HG02943 (cell line): ENCODE data around the gene LRBA.
"Not testable (repeated sequence)": the region's sequence is repeated elsewhere in the genome, so short reads cannot be mapped to it uniquely, and the experiment has no call there.

Source experiments
- ATAC-seq: cut with Tn5 transposase; IDR thresholded peaks from one replicate; pipeline ENCODE4 v1.9.1; 2021; ENCODE audit warnings: mild to moderate bottlenecking, low read depth, moderate library complexity; ENCODE audit not compliant: unreplicated experiment

The LRBA gene

DNA sequence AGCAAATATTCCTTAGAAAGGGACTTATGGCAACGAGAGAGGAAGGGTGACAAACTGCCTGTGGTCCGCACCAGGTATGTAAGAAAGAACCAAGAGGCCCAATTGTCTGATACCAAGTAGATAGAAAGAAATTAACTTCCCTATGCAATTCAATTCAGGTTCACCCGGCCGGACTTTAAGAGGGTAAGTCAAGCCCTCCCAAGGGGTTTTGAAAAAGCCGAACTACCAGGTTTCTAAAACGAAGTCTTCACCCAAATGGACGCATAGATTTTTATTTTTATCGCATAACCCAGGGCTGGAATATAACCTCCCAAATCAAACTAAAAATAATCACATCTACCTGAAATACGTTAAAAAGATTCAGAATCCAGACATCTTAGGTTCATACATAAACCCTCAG lies 434.8 kb downstream of the LRBA start:
- ATAC-seq = no peak

GRCh38 chr4:150579551-150580234 lies 435.4 kb downstream of the LRBA start:
- ATAC-seq = no peak

DNA sequence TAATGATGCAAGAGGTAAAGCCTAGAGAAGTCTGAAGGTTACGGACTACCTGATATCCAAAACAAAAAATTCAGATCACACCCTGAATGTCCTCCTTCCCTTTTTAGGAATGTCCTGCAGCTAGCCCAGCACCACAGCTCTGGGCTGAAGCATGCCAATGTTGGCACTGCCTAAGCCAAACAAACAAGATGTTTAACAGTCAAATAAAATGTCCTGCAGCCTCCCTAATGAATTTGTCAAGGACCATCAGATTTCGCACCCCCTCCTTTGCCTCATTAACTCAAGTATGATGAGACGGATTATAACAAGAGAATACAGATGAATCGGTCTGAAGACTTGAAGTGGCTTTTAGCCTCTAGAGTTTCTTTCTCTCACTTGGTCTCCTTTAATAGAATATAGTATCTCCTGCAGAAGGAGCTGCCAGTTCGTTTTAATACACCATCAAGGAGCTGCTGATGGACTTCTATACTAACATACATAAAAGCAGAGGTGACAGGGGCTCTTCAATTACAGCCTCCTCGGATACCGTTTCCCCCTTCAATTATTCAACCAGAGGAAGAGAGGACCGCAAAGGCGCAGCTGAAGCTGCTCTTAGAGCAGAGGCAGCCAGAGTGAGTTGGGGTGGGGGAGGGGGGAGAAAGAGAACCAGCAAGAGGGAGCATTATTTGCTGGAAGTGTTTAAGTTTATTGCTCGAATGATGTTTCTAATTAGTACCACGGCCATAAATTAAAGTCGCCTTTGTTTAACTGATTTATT lies 436.2 kb downstream of the LRBA start:
- ATAC-seq = no peak

GRCh38 chr4:150577796-150578195 lies 437.3 kb downstream of the LRBA start:
- no peak for ATAC-seq

- ATAC-seq = no peak
These were observed 440.4 kb downstream of the LRBA start for GRCh38 chr4:150574678-150575077.

DNA sequence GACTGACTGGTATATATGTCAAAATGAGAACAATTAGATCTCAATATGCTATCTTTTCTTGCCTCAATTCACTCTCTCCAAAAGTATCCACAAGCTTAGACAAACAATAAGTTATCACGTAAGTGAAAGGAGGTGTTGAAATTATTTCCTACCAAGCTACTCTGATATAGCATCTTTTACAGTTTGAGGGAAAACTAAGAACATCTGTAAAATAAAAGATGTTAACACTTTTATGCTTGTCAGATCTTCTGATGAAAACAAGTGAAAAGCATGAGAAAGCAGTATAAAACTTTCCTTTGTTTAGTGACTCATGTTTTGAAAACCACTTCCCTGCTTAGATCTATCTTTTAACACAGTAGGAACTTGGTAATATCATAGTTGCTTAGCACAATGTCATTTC lies 441.6 kb downstream of the LRBA start:
- no peak for ATAC-seq

DNA sequence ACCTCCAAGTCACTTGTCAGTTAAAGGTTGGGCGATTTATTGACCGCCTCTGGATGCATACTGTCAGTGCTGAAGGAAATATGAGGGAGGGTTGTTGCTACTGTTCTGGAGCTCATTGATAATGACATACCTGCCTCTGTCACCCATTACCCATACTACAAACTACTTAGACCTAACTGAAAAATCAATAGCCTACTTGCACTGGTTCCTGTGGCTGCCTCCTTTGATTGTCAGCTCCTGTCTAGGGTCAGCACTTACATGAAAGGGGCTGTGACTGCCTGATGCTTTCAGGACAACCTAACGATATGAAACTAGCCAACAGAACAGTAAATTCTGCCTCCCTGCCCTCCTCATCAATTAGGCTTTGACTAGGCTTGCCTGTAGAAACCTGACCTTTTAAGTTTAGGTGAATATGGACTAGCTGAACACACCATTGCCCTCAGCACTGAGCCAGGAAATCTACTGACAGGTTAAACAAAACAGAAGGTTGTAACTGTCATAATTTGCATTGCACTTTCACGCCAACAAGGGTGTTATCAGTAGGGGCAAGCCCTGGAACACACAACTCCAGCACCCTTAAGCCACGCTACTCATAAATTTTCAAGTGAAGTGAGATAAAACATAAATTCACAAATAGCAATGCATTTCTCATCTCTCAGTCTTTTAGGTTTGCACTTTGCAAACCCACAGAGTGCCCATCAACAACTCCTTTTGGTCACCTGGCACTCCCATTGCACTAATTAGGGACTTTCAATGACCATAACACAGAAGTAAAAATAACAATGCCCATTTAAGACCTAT lies 442.2 kb downstream of the LRBA start:
- ATAC-seq = no peak

GRCh38 chr4:150570862-150571261 lies 444.2 kb downstream of the LRBA start:
- no peak for ATAC-seq

DNA sequence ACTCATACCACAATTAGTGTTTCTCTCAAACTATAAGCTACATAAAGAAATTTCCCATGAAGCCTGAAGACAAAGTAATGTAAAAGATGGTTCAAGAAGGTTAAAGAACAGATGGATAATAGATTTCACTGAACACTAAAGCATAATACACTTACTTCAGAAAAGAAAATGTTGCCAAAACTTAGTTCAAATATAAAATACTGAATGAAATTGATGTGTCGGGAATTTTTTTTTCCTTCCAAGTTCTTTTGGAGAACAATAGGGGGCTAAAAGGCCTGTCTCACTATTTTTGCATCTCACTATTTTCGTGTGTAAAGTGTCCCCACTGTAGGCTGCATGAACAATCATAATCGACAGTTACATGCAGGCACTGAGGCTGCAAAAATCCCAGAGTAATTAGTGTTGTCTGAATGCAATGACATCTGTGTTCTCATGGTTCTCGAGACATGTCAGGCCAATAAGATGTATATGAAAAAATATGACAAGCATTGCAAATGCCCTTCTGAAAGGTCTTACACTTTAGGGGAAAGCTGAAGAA lies 445.0 kb downstream of the LRBA start:
- ATAC-seq = no peak

DNA sequence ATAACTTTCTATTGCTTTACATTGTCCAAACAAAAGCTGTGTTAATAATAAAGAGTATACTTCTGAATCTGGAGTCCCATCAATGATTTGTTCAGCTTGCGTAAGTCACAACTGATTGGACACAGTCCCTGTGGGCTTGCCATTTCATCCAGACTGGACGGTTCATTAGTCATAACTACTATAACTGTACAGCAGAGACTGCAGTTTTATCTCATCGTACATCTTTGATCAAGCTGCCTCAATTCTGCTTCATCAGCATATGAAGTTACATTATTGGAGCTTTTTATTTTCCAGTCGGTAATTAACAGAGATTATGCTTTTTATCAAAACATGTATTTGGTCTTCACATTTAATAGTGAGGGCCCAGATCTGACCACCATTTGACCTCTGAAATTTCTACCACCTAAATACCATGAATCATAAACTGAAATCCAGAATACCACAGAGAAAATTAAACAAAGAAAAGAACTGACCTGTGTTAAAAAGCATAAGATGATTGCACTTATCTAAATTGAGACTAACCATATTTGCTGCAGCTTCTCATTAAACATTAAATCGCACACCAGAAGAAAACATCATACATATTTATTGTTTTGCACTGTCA lies 445.6 kb downstream of the LRBA start:
- ATAC-seq = no peak

- no peak for ATAC-seq
These were observed 448.0 kb downstream of the LRBA start for GRCh38 chr4:150567070-150567469.

DNA sequence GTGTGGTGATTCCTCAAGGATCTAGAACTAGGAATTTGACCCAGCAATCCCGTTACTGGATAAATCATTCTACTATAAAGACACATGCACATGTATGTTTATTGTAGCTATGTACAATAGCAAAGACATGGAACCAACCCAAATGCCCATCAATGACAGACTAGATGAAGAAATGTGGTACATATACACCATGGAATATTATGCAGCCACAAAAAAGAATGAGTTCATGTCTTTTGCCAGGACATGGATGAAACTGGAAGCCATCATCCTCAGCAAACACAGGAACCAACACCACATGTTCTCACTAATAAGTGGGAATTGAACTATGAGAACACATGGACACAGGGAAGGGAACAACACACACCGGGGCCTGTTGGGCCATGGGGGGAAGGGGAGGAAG lies 450.1 kb downstream of the LRBA start:
- ATAC-seq = not testable (repeated sequence)

- no peak for ATAC-seq
These were observed 452.3 kb downstream of the LRBA start for GRCh38 chr4:150562751-150563150.

GRCh38 chr4:150562250-150562649 lies 452.8 kb downstream of the LRBA start:
- no peak for ATAC-seq

DNA sequence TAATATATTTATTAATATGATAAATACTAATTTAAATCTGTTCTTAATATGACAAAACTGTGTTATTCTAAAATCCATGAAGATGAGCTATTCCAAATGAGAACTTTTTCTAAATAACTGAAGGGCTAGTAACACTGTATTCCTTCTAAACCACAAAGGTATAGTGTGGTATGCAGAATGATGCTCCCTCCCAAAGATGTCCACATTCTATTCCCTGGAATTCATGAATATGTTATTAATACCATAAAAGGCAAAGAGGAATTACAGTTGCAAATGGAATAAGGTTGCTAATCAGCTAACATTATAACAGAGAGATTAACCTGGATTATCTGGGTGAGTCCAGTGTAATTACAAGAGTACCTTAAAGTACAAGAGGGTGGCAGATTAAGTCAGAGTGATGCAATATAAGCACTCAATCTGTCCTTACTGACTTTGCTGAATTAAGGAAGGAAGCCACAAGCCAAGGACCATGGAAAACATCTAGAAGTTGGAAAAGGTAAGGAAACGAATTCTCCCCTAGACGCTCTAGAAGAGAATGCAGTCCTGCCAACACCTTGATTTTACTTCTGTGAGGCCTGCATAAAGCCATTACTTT lies 453.8 kb downstream of the LRBA start:
- ATAC-seq = no peak

DNA sequence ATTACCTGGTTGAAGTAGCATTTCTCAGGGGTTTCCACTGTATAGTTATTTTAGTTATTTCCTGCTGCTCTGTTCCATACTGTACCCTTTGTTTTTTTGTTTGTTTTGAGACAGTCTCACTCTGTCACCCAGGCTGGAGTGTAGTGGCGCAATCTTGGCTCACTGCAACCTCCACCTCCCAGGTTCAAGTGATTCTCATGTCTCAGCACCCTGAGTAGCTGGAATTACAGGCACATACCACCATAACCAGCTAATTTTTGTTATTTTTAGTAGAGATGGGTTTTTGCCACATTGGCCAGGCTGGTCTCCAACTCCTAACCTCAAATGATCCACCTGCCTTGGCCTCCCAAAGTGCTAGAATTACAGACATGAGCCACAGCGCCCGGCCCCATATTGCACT lies 457.3 kb downstream of the LRBA start:
- not testable (repeated sequence) for ATAC-seq

GRCh38 chr4:150547154-150547838 lies 467.8 kb downstream of the LRBA start:
- no peak for ATAC-seq

DNA sequence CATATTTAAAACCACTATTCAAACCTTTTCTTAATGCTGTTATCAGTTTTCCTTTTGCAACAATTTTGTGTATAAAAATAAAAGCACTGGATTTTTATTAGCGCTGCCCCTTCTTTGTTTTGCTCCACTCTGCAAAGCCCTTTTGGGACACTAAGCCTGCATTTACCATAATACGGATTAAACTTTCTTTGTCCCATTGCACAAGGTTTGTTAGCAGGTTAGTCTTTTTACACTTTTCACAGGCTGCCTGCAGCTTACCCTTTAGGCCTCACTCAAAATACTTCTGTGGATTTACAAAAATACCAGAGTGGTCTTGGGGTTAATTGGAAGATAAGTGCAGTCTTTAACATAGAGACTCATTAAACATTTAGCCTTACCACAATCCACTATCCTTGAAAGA lies 468.8 kb downstream of the LRBA start:
- ATAC-seq = no peak

DNA sequence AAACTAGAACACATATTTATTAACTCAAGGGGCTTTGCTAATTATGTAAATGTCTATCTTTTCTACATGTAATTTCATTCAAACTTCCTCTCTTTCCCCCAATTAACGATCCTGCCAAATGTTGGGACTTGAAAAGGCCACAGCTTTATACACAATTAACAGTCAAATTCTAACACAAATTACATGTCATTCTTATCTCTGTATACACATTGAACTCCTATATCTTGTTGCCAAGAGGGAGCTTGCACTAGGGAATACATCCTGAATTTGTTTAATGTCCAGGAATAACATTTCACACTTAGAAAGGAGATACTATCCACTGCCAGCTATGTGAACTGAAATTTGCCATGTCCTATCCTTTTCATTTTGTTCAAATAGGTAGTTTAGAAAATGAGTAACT lies 472.0 kb downstream of the LRBA start:
- no peak for ATAC-seq

DNA sequence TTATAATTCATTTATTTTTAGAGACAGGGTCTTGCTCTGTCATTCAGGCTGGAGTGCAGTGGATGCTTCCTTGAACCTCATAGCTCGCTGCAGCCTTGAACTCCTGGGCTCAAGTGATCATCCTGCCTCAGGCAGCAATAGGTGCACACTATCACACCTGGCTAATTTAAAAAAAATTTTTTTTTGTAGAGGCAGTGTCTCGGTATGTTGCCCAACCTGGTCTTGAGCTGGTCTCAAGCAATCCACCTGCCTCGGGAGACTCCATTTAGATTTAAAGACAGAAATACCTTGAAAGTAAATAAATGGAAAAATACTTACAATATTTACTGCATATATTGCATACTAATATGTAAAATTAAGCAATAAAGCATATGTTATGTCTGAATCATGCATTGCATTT lies 473.4 kb downstream of the LRBA start:
- ATAC-seq = no peak
